ENCODE results near the gene CBFA2T3. TPM values are rescaled to one million over a fixed set of nuclear protein-coding genes. Genes with fewer than 3 reads are reported as not detected.

Gene CBFA2T3
- polyA plus RNA-seq, 3 donors, result 5.3 to 32.2 (median 6.2) TPM

DNA sequence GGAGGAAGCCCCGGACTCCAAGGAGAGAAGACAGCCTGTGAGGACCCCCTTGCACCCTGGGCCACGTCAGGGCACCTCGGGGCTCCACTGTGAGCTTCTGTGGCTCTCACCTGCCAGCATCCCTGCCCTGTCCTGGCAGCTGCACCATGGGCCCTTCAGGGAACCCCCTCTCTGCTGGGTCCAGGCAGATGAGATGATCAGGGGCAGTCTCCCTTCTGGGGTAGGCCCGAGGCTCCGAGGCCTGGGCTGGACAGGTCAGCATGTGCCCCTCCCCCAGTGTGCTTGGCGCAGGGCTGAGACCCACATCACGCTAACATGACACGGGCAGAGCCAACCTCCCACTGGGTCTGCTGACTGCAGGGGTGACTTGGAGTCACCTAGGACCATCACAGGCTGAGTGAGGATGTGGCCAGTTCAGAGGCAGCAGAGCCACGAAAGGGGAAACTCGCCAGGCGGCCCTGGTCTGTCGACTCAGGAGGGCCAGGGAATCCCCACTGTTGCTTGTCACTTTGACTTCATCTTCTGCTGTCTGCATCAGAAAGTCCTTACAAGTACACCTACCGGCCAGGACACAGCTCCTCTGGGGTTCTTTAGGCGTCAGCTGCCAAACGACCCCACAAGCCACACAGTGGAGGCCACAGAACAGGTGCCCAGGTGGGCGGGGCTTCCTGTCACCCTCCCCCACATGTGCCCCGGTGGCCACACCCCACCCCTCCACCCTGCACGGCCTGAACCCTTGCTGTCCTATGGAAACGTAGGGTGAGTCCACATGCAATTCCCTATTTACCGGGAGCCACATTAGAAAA is 122.5 kb downstream of the CBFA2T3 start:
- Histone ChIP-seq H3K4me3 (replicated peaks in 1 of 3; ENCODE audit: low read depth in 2 of 3, low read length in 3 of 3) (peak overlapping the region in 1 of 3 experiments; percentile 73), H2AFZ (ENCODE audit: insufficient read depth, low read depth, low read length, poor library complexity, severe bottlenecking) (no peak overlapping the region), H3K9me3 (replicated peaks in 1 of 2; ENCODE audit: control insufficient read depth in 1 of 2, insufficient read depth in 1 of 2, low read length in 2 of 2) (no peaks in the 10 kb centered on the region), H3K4me2 (replicated peaks; ENCODE audit: extremely low read depth, low read length, poor library complexity, severe bottlenecking) (peak overlapping the region; percentile 100), H3K27me3 (ENCODE audit: control insufficient read depth in 2 of 2, insufficient read depth in 2 of 2, low read length in 2 of 2) (no peaks in the 10 kb centered on the region), H3K4me1 (ENCODE audit: control insufficient read depth in 1 of 2, insufficient read depth in 2 of 2, low read length in 2 of 2) (peaks cover 46 to 52% of the 10 kb centered on the region in 2 donors), H3K9ac (ENCODE audit: insufficient read depth, low read length, poor library complexity, severe bottlenecking) (peak overlapping the region; percentile 60), H3K79me2 (ENCODE audit: insufficient read depth, low read length) (peaks cover 49% of the 10 kb centered on the region), H4K20me1 (ENCODE audit: insufficient read depth, low read length) (peaks cover 72% of the 10 kb centered on the region), H3K27ac (ENCODE audit: low read depth in 1 of 2, low read length in 2 of 2) (peak overlapping the region; percentile 70 to 87), H3K36me3 (replicated peaks in 1 of 2; ENCODE audit: control insufficient read depth in 1 of 2, insufficient read depth in 2 of 2, low read length in 2 of 2) (peaks cover 25 to 26% of the 10 kb centered on the region in 2 donors)
- TF ChIP-seq, protein P1, sequence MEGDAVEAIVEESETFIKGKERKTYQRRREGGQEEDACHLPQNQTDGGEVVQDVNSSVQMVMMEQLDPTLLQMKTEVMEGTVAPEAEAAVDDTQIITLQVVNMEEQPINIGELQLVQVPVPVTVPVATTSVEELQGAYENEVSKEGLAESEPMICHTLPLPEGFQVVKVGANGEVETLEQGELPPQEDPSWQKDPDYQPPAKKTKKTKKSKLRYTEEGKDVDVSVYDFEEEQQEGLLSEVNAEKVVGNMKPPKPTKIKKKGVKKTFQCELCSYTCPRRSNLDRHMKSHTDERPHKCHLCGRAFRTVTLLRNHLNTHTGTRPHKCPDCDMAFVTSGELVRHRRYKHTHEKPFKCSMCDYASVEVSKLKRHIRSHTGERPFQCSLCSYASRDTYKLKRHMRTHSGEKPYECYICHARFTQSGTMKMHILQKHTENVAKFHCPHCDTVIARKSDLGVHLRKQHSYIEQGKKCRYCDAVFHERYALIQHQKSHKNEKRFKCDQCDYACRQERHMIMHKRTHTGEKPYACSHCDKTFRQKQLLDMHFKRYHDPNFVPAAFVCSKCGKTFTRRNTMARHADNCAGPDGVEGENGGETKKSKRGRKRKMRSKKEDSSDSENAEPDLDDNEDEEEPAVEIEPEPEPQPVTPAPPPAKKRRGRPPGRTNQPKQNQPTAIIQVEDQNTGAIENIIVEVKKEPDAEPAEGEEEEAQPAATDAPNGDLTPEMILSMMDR (IDR thresholded peaks at IDR 0.05), result no peak
- peaks cover 58% of the 10 kb centered on the region for H3K4me1 Mint-ChIP-seq
- H3K27me3 Mint-ChIP-seq (ENCODE audit: low read depth in 3 of 3), result peaks cover 0 to 2% (median 0%) of the 10 kb centered on the region in 3 donors
- intact Hi-C loops (cut with micrococcal nuclease), result loop anchor here (5.0 to 10.0 kb wide), 6 partner anchors 72 to 650 kb away; partner anchors contain the start of genes CDH15 (in 1 of the 2), SPG7 (in 1 of the 2) and ZNF778 (in 1 of the 2)
- peak overlapping the region; percentile 69 to 85 for H3K4me3 Mint-ChIP-seq
- peaks cover 25 to 42% of the 10 kb centered on the region in 2 donors for H3K36me3 Mint-ChIP-seq
- H3K9me3 Mint-ChIP-seq, result peaks cover 0 to 2% (median 0%) of the 10 kb centered on the region in 7 donors
- WGBS (ENCODE audit: insufficient coverage), result 46% methylated on average over 14 of the region's 20 CpGs
- H3K27ac Mint-ChIP-seq, result peak overlapping the region; percentile 87 to 96 (median 89)
- DNase-seq, result peak; percentile 70 to 90 (median 81)

GRCh38 chr16:88853325-88853941 is 123.6 kb downstream of the CBFA2T3 start:
- Histone ChIP-seq H3K4me3 (replicated peaks in 1 of 3; ENCODE audit: low read depth in 2 of 3, low read length in 3 of 3) (peak overlapping the region in 1 of 3 experiments; percentile 73), H3K4me1 (ENCODE audit: control insufficient read depth in 1 of 2, insufficient read depth in 2 of 2, low read length in 2 of 2) (peaks cover 46 to 51% of the 10 kb centered on the region in 2 donors), H3K4me2 (replicated peaks; ENCODE audit: extremely low read depth, low read length, poor library complexity, severe bottlenecking) (peak overlapping the region; percentile 100), H4K20me1 (ENCODE audit: insufficient read depth, low read length) (peaks cover 72% of the 10 kb centered on the region), H3K36me3 (replicated peaks in 1 of 2; ENCODE audit: control insufficient read depth in 1 of 2, insufficient read depth in 2 of 2, low read length in 2 of 2) (peaks cover 15 to 19% of the 10 kb centered on the region in 2 donors), H3K27me3 (ENCODE audit: control insufficient read depth in 2 of 2, insufficient read depth in 2 of 2, low read length in 2 of 2) (no peaks in the 10 kb centered on the region), H3K79me2 (ENCODE audit: insufficient read depth, low read length) (peaks cover 46% of the 10 kb centered on the region), H3K27ac (ENCODE audit: low read depth in 1 of 2, low read length in 2 of 2) (peak overlapping the region; percentile 70 to 87), H3K9ac (ENCODE audit: insufficient read depth, low read length, poor library complexity, severe bottlenecking) (no peak overlapping the region), H2AFZ (ENCODE audit: insufficient read depth, low read depth, low read length, poor library complexity, severe bottlenecking) (no peak overlapping the region), H3K9me3 (replicated peaks in 1 of 2; ENCODE audit: control insufficient read depth in 1 of 2, insufficient read depth in 1 of 2, low read length in 2 of 2) (no peaks in the 10 kb centered on the region)
- intact Hi-C loops (cut with micrococcal nuclease), result loop anchor here (10.0 kb wide), 2 partner anchors 361 to 651 kb away; partner anchors contain the start of genes SPG7 (in 1 of the 2) and ZNF778 (in 1 of the 2)
- peaks cover 50% of the 10 kb centered on the region for H3K4me1 Mint-ChIP-seq
- peaks cover 0 to 2% (median 0%) of the 10 kb centered on the region in 3 donors for H3K27me3 Mint-ChIP-seq (ENCODE audit: low read depth in 3 of 3)
- peak; percentile 62 to 64 (median 64) for DNase-seq
- TF ChIP-seq, protein P1 (IDR thresholded peaks at IDR 0.05), result no peak
- H3K36me3 Mint-ChIP-seq, result peaks cover 20 to 38% of the 10 kb centered on the region in 2 donors
- H3K4me3 Mint-ChIP-seq, result peak overlapping the region; percentile 37 to 65
- WGBS (ENCODE audit: insufficient coverage), result 70% methylated on average over 11 of the region's 17 CpGs
- H3K27ac Mint-ChIP-seq, result peak overlapping the region; percentile 63 to 96 (median 76)
- H3K9me3 Mint-ChIP-seq, result peaks cover 0 to 2% (median 0%) of the 10 kb centered on the region in 7 donors

Measured in CD14-positive monocyte (primary cell).